ENCODE results near the gene RMP24.

DNA sequence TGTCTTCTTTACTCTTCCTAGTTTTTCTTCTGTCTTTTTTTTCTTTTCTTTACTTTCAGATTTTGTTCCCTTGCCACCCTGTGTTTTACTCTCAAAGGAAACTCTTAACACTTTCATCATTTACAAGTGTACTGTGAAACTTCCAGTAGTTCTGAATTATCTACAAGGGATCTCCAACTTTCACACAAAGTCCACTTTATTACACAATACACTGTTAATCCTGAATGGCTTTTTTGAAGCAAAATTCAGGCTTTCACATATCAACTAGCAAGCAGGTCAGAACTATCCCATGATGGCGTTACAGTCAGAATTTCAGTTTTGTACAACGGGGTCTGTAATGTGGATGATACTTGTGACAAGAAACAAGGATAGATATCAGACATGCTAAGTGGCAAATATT, 34.5 kb downstream of the RMP24 start:
- TF ChIP-seq, protein P1, sequence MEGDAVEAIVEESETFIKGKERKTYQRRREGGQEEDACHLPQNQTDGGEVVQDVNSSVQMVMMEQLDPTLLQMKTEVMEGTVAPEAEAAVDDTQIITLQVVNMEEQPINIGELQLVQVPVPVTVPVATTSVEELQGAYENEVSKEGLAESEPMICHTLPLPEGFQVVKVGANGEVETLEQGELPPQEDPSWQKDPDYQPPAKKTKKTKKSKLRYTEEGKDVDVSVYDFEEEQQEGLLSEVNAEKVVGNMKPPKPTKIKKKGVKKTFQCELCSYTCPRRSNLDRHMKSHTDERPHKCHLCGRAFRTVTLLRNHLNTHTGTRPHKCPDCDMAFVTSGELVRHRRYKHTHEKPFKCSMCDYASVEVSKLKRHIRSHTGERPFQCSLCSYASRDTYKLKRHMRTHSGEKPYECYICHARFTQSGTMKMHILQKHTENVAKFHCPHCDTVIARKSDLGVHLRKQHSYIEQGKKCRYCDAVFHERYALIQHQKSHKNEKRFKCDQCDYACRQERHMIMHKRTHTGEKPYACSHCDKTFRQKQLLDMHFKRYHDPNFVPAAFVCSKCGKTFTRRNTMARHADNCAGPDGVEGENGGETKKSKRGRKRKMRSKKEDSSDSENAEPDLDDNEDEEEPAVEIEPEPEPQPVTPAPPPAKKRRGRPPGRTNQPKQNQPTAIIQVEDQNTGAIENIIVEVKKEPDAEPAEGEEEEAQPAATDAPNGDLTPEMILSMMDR (IDR thresholded peaks at IDR 0.05) = no peak
- TF ChIP-seq POLR2A (IDR thresholded peaks at IDR 0.05) = no peak
